HepG2 (cell line): Measurements from ENCODE around the gene MAP2K2. TPM values are rescaled to one million over a fixed set of nuclear protein-coding genes. Genes with fewer than 3 reads are reported as not detected.

Source experiments
- AGO1 ChIP-seq: fragments of 200-400 bp; formaldehyde crosslinking; IDR thresholded peaks from 2 replicates; pipeline ENCODE4 v1.6.1; 2017; ENCODE audit warnings: mild to moderate bottlenecking, low read depth, low read length, moderate library complexity; ENCODE audit not compliant: poor library complexity, severe bottlenecking
- ARNTL ChIP-seq: sonication (generic); formaldehyde crosslinking; IDR thresholded peaks from 2 replicates; pipeline ENCODE4 v1.4.0; 2020; ENCODE audit warnings: mild to moderate bottlenecking, missing genetic modification reagents
- GABPB1 ChIP-seq: IDR thresholded peaks from 2 replicates; pipeline ENCODE4 v1.6.1; 2016; ENCODE audit warnings: mild to moderate bottlenecking, missing genetic modification reagents, moderate library complexity, missing compliant biosample characterization
- LCORL ChIP-seq, 2 experiments: fragments of 450-650 bp in 1 of 2; sonication (generic) in 1 of 2; formaldehyde crosslinking in 1 of 2; IDR thresholded peaks; 2 replicates each; pipeline versions ENCODE4 v1.5.0 to v1.6.1; 2017 to 2020; ENCODE audit warnings: antibody characterized with exemption in 1 of 2, missing genetic modification reagents in 1 of 2
- MAZ ChIP-seq, 2 experiments: sonication (generic) in 1 of 2; formaldehyde crosslinking in 1 of 2; IDR thresholded peaks; 2 replicates each; pipeline versions ENCODE4 v1.5.0 to v1.6.1; 2012 to 2020; ENCODE audit warnings: low read depth in 2 of 2, mild to moderate bottlenecking in 2 of 2, borderline replicate concordance in 1 of 2, improper control_type of control experiment in 1 of 2, low read length in 1 of 2, missing genetic modification reagents in 1 of 2, moderate library complexity in 1 of 2
- PPARG ChIP-seq: conservative IDR thresholded peaks from 2 replicates; pipeline ENCODE4 v1.6.1; 2016; ENCODE audit warnings: missing biosample characterization, missing genetic modification reagents
- SOX6 ChIP-seq, 2 experiments: fragments of 450-650 bp in 1 of 2; sonication (generic) in 1 of 2; formaldehyde crosslinking in 1 of 2; IDR thresholded peaks; 2 replicates each; pipeline versions ENCODE4 v1.4.0 to v1.6.1; 2017 to 2020; ENCODE audit warnings: antibody characterized with exemption in 1 of 2, mild to moderate bottlenecking in 1 of 2, missing genetic modification reagents in 1 of 2
- TBX2 ChIP-seq: sonication (generic); formaldehyde crosslinking; IDR thresholded peaks from 2 replicates; pipeline ENCODE4 v1.5.0; 2020; ENCODE audit warnings: missing genetic modification reagents, mild to moderate bottlenecking, borderline replicate concordance
- TMF1 ChIP-seq: sonication (generic); formaldehyde crosslinking; IDR thresholded peaks from 2 replicates; pipeline ENCODE4 v1.8.1; 2022; ENCODE audit warnings: low read depth, missing genetic modification reagents
- YY1 ChIP-seq: IDR thresholded peaks from 2 replicates; pipeline ENCODE4 v1.6.1; 2011; ENCODE audit warnings: low read length, low read depth, moderate library complexity, mild to moderate bottlenecking; ENCODE audit not compliant: insufficient read depth, insufficient replicate concordance
- ZNF12 ChIP-seq: sonication (generic); formaldehyde crosslinking; IDR thresholded peaks from 2 replicates; pipeline ENCODE4 v1.5.0; 2020; ENCODE audit warnings: missing genetic modification reagents
- ZNF530 ChIP-seq: sonication (generic); formaldehyde crosslinking; IDR thresholded peaks from 2 replicates; pipeline ENCODE4 v1.5.0; 2020; ENCODE audit warnings: low read depth, mild to moderate bottlenecking, missing genetic modification reagents
- ZNF773 ChIP-seq: sonication (generic); formaldehyde crosslinking; IDR thresholded peaks from 2 replicates; pipeline ENCODE4 v1.4.0; 2020; ENCODE audit warnings: missing genetic modification reagents, borderline replicate concordance
- ZNF777 ChIP-seq: sonication (generic); formaldehyde crosslinking; IDR thresholded peaks from 2 replicates; pipeline ENCODE4 v1.4.0; 2020; ENCODE audit warnings: missing genetic modification reagents
- polyA plus RNA-seq, 8 experiments: library from polyadenylated mRNA; depleted of rRNA in 3 of 8; stranded (reverse) in 7 of 8; unstranded in 1 of 8; fragments of >200 nt; fragmentation: Illumina TruSeq in 4 of 8; extraction: Trizol in 4 of 8; gene quantifications; 2 replicates each; pipeline versions ENCODE4 v1.2.1 to v1.2.3, GENCODE V29; 2011 to 2016; ENCODE audit warnings: low read depth in 4 of 8, missing spikeins in 1 of 8, mixed read lengths in 1 of 8; ENCODE audit not compliant: insufficient read depth in 1 of 8
- total RNA-seq, 5 experiments: library from RNA; depleted of rRNA; stranded (reverse); fragments of >200 nt; fragmentation: Illumina TruSeq; extraction: Trizol; gene quantifications; 2 replicates each; pipeline ENCODE4 v1.2.3, GENCODE V29; 2016; ENCODE audit warnings: low read depth in 1 of 5
- TF ChIP-seq, protein P1 (sequence below): IDR thresholded peaks from 2 replicates; pipeline ENCODE4 v1.6.1; 2016; ENCODE audit warnings: missing compliant biosample characterization, missing genetic modification reagents, borderline replicate concordance
- TF ChIP-seq, protein P2 (sequence below): sonication (generic); formaldehyde crosslinking; IDR thresholded peaks from 2 replicates; pipeline ENCODE4 v1.4.0; 2020; ENCODE audit warnings: low read depth, mild to moderate bottlenecking, missing genetic modification reagents
- TF ChIP-seq, protein P3 (sequence below): sonication (generic); formaldehyde crosslinking; IDR thresholded peaks from 2 replicates; pipeline ENCODE4 v1.4.0; 2020; ENCODE audit warnings: missing genetic modification reagents, borderline replicate concordance

MAP2K2 gene
- total and polyA plus RNA-seq, 2 of the 13 experiments (the other 11 are each of a cell fraction or from before 2014, with no cell fraction given), result 70.3 to 80.9 TPM

DNA sequence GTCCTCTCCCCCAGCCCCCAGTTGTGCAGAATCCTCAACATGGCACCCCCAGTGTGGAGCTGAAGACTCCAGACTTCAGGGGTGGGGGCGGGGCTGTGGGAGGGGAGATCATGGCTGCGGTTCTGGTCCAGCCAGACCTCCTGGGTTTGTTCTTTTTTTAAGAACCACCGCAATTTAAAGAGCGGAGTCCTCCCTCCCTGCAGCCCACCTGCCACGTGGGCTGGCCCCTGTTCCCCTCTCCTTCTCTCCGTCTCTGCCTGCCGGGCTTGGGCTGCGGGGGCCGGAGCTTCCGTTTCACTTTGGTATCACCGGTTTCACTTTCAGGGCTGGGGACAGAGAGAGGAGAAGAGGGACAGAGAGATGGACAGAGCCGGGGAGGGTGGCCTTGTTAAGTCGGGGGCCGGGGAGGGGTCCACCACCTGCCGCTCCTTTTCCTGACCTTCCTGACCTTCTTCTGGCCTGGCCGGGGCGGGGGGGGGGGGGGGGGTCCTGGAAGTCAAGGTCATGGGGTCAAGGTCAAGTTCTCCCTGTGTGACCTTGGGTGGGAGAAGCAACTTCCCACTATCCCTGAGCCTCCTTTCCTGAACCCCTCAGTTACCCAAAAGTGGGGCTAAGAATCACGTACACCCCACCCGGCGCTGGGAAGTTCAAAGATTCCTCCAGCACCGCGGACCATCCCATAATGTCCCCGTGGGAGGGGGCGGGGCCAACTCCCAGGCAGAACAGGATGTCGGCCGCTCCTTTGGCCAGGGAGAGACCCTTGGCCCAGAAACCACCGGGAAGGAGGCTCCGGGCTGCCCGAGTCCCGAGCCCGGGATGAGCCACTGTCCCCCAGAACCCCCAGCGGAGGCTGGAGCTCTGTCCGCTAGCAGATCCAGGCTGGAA, 45.9 kb downstream of the MAP2K2 start (continued):
- TF ChIP-seq, protein P1, sequence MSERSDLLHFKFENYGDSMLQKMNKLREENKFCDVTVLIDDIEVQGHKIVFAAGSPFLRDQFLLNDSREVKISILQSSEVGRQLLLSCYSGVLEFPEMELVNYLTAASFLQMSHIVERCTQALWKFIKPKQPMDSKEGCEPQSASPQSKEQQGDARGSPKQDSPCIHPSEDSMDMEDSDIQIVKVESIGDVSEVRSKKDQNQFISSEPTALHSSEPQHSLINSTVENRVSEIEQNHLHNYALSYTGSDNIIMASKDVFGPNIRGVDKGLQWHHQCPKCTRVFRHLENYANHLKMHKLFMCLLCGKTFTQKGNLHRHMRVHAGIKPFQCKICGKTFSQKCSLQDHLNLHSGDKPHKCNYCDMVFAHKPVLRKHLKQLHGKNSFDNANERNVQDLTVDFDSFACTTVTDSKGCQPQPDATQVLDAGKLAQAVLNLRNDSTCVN (CRISPR knock-in tag), result no peak
- TF ChIP-seq, protein P2, sequence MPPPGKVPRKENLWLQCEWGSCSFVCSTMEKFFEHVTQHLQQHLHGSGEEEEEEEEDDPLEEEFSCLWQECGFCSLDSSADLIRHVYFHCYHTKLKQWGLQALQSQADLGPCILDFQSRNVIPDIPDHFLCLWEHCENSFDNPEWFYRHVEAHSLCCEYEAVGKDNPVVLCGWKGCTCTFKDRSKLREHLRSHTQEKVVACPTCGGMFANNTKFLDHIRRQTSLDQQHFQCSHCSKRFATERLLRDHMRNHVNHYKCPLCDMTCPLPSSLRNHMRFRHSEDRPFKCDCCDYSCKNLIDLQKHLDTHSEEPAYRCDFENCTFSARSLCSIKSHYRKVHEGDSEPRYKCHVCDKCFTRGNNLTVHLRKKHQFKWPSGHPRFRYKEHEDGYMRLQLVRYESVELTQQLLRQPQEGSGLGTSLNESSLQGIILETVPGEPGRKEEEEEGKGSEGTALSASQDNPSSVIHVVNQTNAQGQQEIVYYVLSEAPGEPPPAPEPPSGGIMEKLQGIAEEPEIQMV (CRISPR knock-in tag), result 0 out of 2 replicates have a peak, but pooled peaks have one; percentile 16
- TF ChIP-seq AGO1, result peak; percentile 7
- TF ChIP-seq MAZ (IDR thresholded peaks at IDR 0.05; ENCODE audit: borderline replicate concordance, low read depth, low read length), result no peak
- TF ChIP-seq MAZ (CRISPR knock-in tag; IDR thresholded peaks at IDR 0.05; ENCODE audit: low read depth), result peak; percentile 59; the same call in 1 of the 2 replicates
- TF ChIP-seq YY1, result peak; percentile 32
- TF ChIP-seq ZNF12 (CRISPR knock-in tag), result no peak
- no peak for TF ChIP-seq ZNF530 (CRISPR knock-in tag)
- no peak for TF ChIP-seq LCORL (IDR thresholded peaks at IDR 0.05)
- no peak for TF ChIP-seq LCORL (CRISPR knock-in tag; IDR thresholded peaks at IDR 0.05)
- TF ChIP-seq ARNTL (CRISPR knock-in tag), result no peak; the same call in 1 of the 2 replicates
- TF ChIP-seq TBX2, result 0 out of 2 replicates have a peak, but pooled peaks have one; percentile 51
- peak; percentile 67 for TF ChIP-seq PPARG (CRISPR knock-in tag)
- TF ChIP-seq GABPB1 (CRISPR knock-in tag), result peak; percentile 42; the same call in 1 of the 2 replicates
- no peak for TF ChIP-seq ZNF777 (CRISPR knock-in tag)
- TF ChIP-seq, protein P3, sequence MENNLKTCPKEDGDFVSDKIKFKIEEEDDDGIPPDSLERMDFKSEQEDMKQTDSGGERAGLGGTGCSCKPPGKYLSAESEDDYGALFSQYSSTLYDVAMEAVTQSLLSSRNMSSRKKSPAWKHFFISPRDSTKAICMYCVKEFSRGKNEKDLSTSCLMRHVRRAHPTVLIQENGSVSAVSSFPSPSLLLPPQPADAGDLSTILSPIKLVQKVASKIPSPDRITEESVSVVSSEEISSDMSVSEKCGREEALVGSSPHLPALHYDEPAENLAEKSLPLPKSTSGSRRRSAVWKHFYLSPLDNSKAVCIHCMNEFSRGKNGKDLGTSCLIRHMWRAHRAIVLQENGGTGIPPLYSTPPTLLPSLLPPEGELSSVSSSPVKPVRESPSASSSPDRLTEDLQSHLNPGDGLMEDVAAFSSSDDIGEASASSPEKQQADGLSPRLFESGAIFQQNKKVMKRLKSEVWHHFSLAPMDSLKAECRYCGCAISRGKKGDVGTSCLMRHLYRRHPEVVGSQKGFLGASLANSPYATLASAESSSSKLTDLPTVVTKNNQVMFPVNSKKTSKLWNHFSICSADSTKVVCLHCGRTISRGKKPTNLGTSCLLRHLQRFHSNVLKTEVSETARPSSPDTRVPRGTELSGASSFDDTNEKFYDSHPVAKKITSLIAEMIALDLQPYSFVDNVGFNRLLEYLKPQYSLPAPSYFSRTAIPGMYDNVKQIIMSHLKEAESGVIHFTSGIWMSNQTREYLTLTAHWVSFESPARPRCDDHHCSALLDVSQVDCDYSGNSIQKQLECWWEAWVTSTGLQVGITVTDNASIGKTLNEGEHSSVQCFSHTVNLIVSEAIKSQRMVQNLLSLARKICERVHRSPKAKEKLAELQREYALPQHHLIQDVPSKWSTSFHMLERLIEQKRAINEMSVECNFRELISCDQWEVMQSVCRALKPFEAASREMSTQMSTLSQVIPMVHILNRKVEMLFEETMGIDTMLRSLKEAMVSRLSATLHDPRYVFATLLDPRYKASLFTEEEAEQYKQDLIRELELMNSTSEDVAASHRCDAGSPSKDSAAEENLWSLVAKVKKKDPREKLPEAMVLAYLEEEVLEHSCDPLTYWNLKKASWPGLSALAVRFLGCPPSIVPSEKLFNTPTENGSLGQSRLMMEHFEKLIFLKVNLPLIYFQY (CRISPR knock-in tag), result no peak
- no peak for TF ChIP-seq TMF1 (CRISPR knock-in tag)
- no peak for TF ChIP-seq SOX6 (IDR thresholded peaks at IDR 0.05)
- TF ChIP-seq SOX6 (CRISPR knock-in tag; IDR thresholded peaks at IDR 0.05), result 0 out of 2 replicates have a peak, but pooled peaks have one; percentile 20
- TF ChIP-seq ZNF773 (CRISPR knock-in tag), result no peak
